Memory B cell (primary cell): ENCODE measurements around the gene ZNF646.
A peak's percentile ranks its signal among the peaks of the same experiment; 100 is the strongest.

Experiments used
- ATAC-seq: fragments of 150-1000 bp; cut with Tn5 transposase; 2 replicates; pipeline ENCODE4 v1.10.0; 2021; ENCODE audit warnings: low read depth, mild to moderate bottlenecking, moderate library complexity
- DNase-seq, 2 donors: peaks; one replicate each; pipeline ENCODE4 v3.0.0; 2022; ENCODE audit warnings: low spot score in 2 of 2
- H3K27ac Mint-ChIP-seq: one replicate; pipeline ENCODE4 v1.8.0; 2022; ENCODE audit warnings: mild to moderate bottlenecking, moderate library complexity, mixed read lengths
- H3K27me3 Mint-ChIP-seq: one replicate; pipeline ENCODE4 v1.8.0; 2022; ENCODE audit warnings: mixed read lengths
- H3K36me3 Mint-ChIP-seq: one replicate; pipeline ENCODE4 v1.8.0; 2022; ENCODE audit warnings: mild to moderate bottlenecking, mixed read lengths
- H3K4me1 Mint-ChIP-seq: one replicate; pipeline ENCODE4 v1.8.0; 2022; ENCODE audit warnings: mixed read lengths
- H3K4me3 Mint-ChIP-seq: one replicate; pipeline ENCODE4 v1.8.0; 2022; ENCODE audit warnings: mild to moderate bottlenecking, moderate library complexity, mixed read lengths
- H3K9me3 Mint-ChIP-seq: one replicate; pipeline ENCODE4 v1.8.0; 2022; ENCODE audit warnings: mixed read lengths

ZNF646 gene

DNA sequence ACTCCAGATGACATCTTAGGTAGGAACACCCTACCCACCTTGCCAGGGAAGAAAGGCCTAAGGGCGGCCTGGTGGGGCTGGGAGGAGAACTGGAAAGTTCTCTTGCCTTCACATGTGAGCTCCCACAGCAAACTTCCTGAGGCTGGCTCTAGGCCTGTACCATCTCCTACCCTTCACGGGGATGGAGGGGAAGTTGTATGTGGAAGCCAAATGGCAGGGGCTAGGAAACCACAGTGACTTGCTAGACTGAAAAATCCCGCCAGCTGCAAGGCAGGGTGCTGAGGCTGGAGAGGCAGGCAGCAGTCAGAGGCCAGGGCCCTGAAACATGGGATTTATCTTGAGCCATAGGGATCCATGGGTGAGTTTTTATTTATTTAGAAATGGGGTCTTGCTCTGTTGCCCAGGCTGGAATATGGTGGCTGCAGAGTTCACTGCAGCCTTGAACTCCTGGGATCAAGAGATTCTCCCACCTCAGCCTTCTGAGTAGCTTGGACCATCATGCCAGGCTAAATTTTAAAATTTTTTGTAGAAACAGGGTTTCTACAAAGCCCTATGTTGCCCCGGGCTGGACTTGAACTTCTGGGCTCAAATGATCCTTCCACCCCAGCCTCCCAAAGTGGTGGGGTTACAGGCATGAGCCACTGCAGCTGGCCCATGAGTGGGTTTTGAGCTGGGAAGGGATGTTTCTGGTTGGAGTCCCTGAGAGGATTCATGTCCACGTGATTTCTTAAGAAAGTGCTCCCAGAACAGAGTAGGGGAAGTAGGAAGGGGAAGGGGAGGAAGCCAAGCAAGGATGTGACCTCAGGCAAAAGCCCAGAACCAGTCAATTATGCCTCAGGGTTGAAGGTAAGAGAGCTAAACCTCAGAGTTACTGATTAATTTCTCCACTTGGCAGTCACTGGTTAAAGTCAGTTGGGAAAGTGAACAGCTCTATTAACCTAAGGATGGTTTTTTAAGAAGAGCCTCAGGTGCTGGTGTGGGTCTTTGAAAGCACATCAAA lies 39.2 kb downstream of the ZNF646 start:
- DNase-seq (no peak), ATAC-seq (no peak)
- H3K27ac Mint-ChIP-seq: peak overlapping the region; percentile 69
- H3K9me3 Mint-ChIP-seq: no peaks in the 10 kb centered on the region
- peaks cover 14% of the 10 kb centered on the region for H3K4me1 Mint-ChIP-seq
- H3K4me3 Mint-ChIP-seq: no peak overlapping the region
- H3K36me3 Mint-ChIP-seq: peaks cover 3% of the 10 kb centered on the region
- no peaks in the 10 kb centered on the region for H3K27me3 Mint-ChIP-seq

DNA sequence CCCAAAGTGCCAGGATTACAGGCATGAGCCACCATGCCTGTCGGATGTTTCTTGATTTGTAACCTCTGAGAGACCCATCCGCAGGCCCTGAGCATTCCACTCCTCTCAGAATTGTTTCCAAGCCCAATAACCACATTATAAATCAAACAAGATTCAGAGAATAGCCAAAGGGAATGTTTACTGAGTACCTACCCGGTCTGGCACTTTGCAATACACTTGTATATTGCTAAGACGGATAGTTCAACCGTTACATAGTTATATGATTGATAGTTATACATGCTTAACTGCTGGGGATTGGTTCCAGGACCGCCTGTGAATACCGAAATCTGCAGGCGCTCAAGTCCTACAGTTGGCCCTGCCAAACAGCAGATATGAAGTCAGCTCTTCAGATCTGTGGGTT lies 40.2 kb downstream of the ZNF646 start:
- Mint-ChIP-seq H3K27ac (peak overlapping the region; percentile 50), H3K4me1 (peaks cover 13% of the 10 kb centered on the region), H3K4me3 (no peak overlapping the region), H3K9me3 (no peaks in the 10 kb centered on the region), H3K27me3 (no peaks in the 10 kb centered on the region), H3K36me3 (peaks cover 4% of the 10 kb centered on the region)
- ATAC-seq (no peak), DNase-seq (no peak)

DNA sequence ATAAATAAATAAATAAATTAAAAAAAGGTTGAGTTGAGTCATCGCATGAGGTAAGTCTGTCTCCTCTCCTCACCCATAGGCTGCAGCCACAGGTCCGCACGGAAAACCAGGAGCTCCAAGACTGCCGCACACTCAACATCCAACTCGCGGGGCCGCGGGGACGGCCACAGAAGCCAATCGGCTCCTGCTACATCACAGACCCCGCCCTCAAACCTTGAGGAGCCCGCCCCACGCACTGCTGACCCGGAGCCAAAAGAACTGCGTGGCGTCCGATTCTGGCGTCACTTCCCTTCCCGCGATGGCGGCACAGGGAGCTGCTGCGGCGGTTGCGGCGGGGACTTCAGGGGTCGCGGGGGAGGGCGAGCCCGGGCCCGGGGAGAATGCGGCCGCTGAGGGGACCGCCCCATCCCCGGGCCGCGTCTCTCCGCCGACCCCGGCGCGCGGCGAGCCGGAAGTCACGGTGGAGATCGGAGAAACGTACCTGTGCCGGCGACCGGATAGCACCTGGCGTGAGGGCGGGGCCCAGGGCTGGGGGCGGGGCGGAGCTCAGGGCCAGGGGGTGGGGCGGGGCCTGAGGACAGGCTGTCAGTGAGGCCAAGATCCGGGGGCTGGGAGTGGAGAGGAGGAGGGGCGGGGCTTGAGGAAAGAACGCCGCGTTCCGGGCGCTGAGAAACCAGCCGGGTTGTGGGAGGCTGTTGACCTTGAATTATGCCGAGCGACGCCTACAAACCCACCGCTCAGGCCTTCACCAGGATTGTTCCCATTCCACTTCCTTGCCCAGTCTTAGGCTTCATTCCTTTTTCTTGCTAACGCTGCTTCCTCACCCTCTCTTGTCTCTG lies 43.4 kb downstream of the ZNF646 start, which contains the start of gene KAT8:
TSS of gene KAT8 (plus strand) at position 281 of the 839 bp plus-strand sequence. CDS start at position 299, 18 bp downstream.
- Mint-ChIP-seq H3K4me1 (peaks cover 11% of the 10 kb centered on the region), H3K4me3 (peak within 1 kb of the TSS; percentile 71), H3K9me3 (no peaks in the 10 kb centered on the region), H3K27ac (peak within 1 kb of the TSS; percentile 70), H3K27me3 (no peaks in the 10 kb centered on the region), H3K36me3 (peaks cover 18% of the 10 kb centered on the region)
- DNase-seq (peak; percentile 94 to 97), ATAC-seq (peak; percentile 90)

DNA sequence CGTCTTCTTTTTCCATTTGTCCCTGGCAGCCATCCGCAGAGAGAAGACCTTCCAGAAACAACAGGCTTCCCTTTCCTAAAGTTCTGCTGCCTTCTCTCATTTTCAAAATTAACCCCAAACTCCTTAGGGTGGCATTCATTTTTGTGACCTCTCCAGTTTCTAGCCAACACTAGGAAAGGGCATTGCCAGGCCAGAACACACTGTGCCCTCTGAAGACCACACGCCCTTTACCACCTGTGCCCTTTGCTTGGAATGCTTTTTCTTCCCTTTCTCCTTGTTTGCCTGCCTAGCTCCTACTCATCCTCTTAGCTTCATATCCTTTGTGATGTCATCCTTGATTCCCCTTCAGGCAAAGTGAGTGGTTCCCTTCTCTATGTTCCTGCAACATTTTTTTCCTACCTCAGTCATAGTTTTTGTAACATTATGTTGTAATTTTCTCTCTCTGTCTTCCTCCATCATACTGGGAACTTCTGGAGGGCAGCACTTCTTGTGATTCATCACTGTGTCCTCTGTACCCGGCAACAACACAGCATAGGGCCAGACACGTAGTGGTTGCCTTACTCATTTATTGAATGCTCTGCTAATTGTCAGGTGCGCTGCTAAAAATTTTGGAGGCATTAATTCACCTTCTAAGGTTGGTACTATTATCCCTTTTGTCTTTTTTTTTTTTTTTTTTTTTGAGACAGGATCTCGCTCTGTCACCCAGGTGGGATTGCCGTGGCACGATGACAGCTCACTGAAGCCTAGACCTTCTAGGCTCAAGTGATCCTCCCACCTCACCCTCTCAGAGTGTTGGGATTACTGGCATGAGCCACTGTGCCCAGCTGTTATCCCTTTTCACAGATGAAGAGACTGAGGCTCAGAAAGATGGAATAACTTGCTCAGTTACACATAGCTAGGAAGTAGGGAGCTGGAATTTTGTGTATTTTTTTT lies 44.3 kb downstream of the ZNF646 start:
- peak overlapping the region; percentile 71 for H3K4me3 Mint-ChIP-seq
- peaks cover 18% of the 10 kb centered on the region for H3K36me3 Mint-ChIP-seq
- peaks cover 11% of the 10 kb centered on the region for H3K4me1 Mint-ChIP-seq

DNA sequence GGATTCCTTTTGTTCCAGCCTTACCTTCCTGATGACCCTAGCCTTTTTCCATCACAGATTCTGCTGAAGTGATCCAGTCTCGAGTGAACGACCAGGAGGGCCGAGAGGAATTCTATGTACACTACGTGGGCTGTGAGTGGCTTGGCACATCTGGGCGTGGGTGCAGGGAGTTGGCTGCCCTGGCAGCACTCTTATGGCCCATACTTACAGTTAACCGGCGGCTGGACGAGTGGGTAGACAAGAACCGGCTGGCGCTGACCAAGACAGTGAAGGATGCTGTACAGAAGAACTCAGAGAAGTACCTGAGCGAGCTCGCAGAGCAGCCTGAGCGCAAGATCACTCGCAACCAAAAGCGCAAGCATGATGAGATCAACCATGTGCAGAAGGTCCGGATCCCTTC lies 45.9 kb downstream of the ZNF646 start:
- DNase-seq: no peak
- H3K27ac Mint-ChIP-seq: no peak overlapping the region
- H3K36me3 Mint-ChIP-seq: peaks cover 18% of the 10 kb centered on the region
- peaks cover 9% of the 10 kb centered on the region for H3K4me1 Mint-ChIP-seq
- H3K27me3 Mint-ChIP-seq: no peaks in the 10 kb centered on the region
- H3K9me3 Mint-ChIP-seq: no peaks in the 10 kb centered on the region
- no peak for ATAC-seq
- no peak overlapping the region for H3K4me3 Mint-ChIP-seq

More for the DNA sequence above, 44.3 kb downstream of the ZNF646 start:
- H3K27me3 Mint-ChIP-seq: no peaks in the 10 kb centered on the region
- no peak for DNase-seq
- H3K9me3 Mint-ChIP-seq: no peaks in the 10 kb centered on the region
- no peak for ATAC-seq
- H3K27ac Mint-ChIP-seq: peak overlapping the region; percentile 70

DNA sequence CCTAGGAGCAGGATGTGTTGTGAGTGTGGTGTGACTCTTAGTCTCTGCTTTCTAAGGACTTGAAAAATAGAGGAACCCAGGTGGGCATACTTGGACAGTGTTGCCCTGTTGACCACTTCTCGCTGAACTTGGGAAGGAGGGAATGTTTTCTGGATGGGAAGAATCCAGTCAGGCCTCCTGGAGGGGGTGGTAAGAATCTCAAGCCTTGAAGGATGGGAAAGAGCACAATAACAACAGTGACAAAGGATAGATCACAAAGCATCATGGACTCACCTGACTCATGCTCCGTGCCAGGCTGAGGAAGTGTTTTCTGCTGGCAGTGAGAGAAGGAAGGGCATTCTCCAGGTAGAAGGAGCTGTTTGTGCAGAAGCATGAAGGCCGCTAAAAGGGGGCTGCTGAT lies 51.6 kb downstream of the ZNF646 start:
- ATAC-seq (no peak), DNase-seq (no peak)
- no peak overlapping the region for H3K4me3 Mint-ChIP-seq
- no peaks in the 10 kb centered on the region for H3K27me3 Mint-ChIP-seq
- peaks cover 19% of the 10 kb centered on the region for H3K36me3 Mint-ChIP-seq
- H3K9me3 Mint-ChIP-seq: no peaks in the 10 kb centered on the region
- no peak overlapping the region for H3K27ac Mint-ChIP-seq
- no peaks in the 10 kb centered on the region for H3K4me1 Mint-ChIP-seq

DNA sequence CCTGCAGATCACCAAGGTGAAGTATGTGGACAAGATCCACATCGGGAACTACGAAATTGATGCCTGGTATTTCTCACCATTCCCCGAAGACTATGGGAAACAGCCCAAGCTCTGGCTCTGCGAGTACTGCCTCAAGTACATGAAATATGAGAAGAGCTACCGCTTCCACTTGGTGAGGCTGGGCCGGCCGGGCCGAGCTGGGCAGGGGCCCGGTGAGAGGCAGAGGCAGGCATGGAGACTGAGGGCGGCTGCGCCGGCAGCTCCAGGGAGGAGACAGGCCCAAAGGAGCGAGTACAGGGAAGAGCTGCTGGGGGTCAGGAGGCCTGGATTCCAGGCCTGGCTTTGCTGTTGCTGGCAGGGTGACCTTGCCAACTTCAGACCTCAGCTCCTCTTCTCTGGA lies 53.0 kb downstream of the ZNF646 start:
- ATAC-seq (no peak), DNase-seq (no peak)
- Mint-ChIP-seq H3K4me3 (no peak overlapping the region), H3K9me3 (no peaks in the 10 kb centered on the region), H3K27me3 (no peaks in the 10 kb centered on the region), H3K4me1 (no peaks in the 10 kb centered on the region), H3K27ac (no peak overlapping the region), H3K36me3 (peaks cover 16% of the 10 kb centered on the region)

DNA sequence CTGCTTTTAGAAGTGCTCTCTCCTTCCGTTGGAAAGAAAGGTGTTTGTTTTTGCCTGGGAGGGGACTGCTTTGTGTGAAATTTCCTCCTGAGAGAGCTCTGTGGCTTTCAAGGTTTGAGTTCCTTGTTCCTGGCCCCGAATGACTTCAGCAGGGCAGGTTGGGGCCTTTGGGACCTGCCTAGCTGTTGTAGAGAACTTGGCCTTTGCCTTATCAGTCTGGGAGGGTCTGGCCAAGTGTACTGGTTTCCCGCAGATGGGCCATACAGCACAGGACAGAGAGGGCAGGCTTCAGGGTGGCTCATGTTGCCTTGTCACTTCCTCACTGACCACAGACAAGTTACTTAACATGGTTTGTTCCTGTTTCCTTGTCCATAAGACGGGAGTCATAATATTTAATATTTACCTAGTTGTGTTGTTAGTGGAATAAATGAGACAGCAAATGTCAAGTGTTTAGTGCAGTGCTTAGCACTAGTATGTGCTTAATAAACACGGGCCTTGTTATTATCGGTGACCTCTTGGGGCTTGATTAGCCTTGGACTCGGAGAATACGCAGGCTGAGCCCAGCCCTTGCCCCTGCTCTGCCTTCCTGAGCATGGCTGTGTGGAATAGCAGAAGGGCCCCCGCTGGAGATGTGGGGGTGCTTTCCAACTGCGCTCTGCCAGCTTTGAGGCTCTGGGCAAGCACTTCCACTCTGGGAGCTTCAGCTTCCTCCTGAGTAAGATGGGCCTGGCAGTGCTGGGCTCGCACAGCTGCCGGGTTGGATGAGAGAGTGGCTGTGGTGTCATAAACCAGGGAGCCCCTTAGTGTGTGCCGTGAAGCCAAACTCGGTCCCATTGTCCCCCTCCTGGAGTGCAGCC lies 54.7 kb downstream of the ZNF646 start:
- no peak overlapping the region for H3K27ac Mint-ChIP-seq
- no peaks in the 10 kb centered on the region for H3K27me3 Mint-ChIP-seq
- no peak overlapping the region for H3K4me3 Mint-ChIP-seq
- H3K4me1 Mint-ChIP-seq: no peaks in the 10 kb centered on the region
- no peaks in the 10 kb centered on the region for H3K9me3 Mint-ChIP-seq
- no peak for DNase-seq
- H3K36me3 Mint-ChIP-seq: peaks cover 15% of the 10 kb centered on the region
- no peak for ATAC-seq

DNA sequence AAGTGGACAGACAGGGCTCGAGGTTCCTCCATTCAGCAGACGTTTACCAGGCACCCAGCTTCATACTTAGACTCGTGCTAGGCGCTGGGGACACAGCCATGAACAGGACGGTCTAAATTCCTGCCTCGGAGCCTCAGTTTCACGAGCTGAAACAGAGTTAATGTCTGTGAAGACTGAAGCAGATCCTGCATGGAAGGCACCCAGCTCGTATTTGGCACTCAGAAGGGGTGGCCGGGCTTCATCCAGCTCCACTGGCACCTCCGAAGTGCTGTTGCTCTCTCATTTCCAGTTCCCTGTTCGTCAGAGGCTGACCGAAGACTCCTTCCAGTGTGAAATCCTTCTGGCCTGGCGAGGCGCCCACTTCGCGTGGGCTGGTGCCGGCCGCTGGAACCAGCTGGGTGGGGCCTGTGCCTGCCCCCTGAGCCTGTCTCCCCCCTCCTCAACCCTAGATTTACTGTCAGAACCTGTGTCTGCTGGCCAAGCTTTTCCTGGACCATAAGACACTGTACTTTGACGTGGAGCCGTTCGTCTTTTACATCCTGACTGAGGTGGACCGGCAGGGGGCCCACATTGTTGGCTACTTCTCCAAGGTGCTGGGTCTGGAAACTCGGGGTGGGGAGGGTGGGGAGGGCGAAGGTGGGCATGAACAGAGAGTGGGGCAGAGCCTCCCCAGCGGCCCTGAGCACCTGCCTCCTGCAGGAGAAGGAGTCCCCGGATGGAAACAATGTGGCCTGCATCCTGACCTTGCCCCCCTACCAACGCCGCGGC lies 55.5 kb downstream of the ZNF646 start:
- Mint-ChIP-seq H3K4me3 (no peak overlapping the region), H3K36me3 (peaks cover 15% of the 10 kb centered on the region), H3K27me3 (no peaks in the 10 kb centered on the region), H3K9me3 (no peaks in the 10 kb centered on the region), H3K27ac (no peak overlapping the region), H3K4me1 (no peaks in the 10 kb centered on the region)
- no peak for ATAC-seq
- DNase-seq: no peak

DNA sequence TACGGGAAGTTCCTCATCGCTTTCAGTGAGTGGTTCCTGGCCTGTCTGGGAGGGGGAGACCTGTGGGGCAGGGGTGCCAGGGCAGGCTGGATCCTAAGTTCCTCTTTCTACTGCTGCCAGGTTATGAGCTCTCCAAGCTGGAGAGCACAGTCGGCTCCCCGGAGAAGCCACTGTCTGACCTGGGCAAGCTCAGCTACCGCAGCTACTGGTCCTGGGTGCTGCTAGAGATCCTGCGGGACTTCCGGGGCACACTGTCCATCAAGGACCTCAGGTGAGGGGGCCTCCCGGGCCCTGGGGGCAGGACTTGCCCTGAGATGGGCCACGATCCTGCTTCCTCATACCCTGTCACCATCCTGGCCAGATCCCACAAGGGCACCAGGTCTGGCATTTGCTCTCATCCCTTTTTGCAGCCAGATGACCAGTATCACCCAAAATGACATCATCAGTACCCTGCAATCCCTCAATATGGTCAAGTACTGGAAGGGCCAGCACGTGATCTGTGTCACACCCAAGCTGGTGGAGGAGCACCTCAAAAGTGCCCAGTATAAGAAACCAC lies 56.2 kb downstream of the ZNF646 start:
- Mint-ChIP-seq H3K9me3 (no peaks in the 10 kb centered on the region), H3K27me3 (no peaks in the 10 kb centered on the region), H3K27ac (no peak overlapping the region), H3K4me1 (no peaks in the 10 kb centered on the region), H3K36me3 (peaks cover 15% of the 10 kb centered on the region), H3K4me3 (no peak overlapping the region)
- DNase-seq (no peak), ATAC-seq (no peak)

DNA sequence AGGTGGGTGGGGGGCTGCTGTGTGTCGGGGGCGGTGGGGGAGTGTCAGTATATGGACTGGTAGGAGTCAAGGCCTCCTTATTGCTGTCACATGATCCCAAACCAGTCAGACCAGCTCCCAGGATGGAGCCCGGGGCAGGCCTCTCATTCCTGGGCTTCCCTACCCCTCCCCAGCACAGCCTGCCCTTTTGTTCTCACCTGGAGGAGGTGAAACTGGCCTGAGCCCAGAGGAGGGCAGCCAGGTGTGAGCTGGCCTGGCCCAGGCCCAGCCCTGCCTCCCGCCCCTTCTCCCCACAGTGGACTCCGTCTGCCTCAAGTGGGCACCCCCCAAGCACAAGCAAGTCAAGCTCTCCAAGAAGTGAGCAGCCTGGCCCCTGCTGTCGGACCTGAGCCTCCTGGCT lies 56.7 kb downstream of the ZNF646 start:
- Mint-ChIP-seq H3K4me3 (no peak overlapping the region), H3K27ac (no peak overlapping the region), H3K27me3 (no peaks in the 10 kb centered on the region), H3K4me1 (no peaks in the 10 kb centered on the region), H3K36me3 (peaks cover 13% of the 10 kb centered on the region), H3K9me3 (no peaks in the 10 kb centered on the region)
- DNase-seq (no peak), ATAC-seq (no peak)

DNA sequence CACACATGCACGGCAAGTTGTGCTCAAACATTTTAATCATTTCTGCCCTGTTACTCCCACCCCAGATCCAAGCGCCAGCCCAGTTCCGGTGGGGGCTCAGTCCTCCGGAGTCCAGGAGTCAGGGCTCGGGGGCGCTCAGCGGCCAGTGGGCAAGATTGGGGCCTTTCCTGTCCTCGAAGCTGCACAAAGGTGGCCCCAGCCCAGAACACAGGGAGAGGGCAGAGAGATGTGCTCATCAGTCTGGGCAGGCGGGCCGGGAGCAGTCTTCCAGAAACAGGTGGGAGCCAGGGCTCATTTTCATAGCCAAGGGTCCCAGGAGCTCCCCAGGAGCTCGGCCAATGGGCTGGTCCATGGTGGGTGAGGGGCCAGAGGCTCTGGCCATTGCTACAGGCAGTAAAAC lies 57.2 kb downstream of the ZNF646 start:
- no peak for DNase-seq
- no peaks in the 10 kb centered on the region for H3K27me3 Mint-ChIP-seq
- ATAC-seq: no peak
- no peak overlapping the region for H3K27ac Mint-ChIP-seq
- H3K9me3 Mint-ChIP-seq: no peaks in the 10 kb centered on the region
- no peak overlapping the region for H3K4me3 Mint-ChIP-seq
- peaks cover 8% of the 10 kb centered on the region for H3K36me3 Mint-ChIP-seq
- no peaks in the 10 kb centered on the region for H3K4me1 Mint-ChIP-seq
